AG10803 (cell line): ENCODE data around the gene IRF1.

ENCODE experiments used
- DNase-seq: peaks from one replicate; pipeline ENCODE4 v3.0.0; 2010; ENCODE audit warnings: low read depth
- H3K4me3 ChIP-seq: 2 replicates; pipeline ENCODE4 v1.5.1; 2011; ENCODE audit warnings: mild to moderate bottlenecking, low read length, control low read depth
- TF ChIP-seq, protein P1 (sequence below): conservative IDR thresholded peaks from 2 replicates; pipeline ENCODE4 v1.5.1; 2011; ENCODE audit warnings: mild to moderate bottlenecking, low read length, control low read depth, inconsistent platforms

The IRF1 gene

DNA sequence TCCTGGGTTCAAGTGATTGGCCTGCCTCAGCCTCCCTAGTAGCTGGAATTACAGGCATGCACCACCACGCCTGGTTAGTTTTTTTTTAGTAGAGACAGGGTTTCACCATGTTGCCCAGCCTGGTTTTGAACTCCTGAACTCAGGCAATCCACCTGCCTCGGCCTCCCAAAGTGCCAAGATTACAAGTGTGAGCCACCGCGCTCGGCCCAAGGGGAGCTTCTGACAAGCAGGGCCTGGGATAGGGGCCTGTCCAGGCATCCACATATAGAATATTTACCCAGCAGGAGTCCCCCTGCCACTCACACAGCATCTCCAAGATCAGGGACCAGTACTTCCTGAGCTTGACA, 10.1 kb downstream of the IRF1 start:
- no peak for DNase-seq
- TF ChIP-seq, protein P1, sequence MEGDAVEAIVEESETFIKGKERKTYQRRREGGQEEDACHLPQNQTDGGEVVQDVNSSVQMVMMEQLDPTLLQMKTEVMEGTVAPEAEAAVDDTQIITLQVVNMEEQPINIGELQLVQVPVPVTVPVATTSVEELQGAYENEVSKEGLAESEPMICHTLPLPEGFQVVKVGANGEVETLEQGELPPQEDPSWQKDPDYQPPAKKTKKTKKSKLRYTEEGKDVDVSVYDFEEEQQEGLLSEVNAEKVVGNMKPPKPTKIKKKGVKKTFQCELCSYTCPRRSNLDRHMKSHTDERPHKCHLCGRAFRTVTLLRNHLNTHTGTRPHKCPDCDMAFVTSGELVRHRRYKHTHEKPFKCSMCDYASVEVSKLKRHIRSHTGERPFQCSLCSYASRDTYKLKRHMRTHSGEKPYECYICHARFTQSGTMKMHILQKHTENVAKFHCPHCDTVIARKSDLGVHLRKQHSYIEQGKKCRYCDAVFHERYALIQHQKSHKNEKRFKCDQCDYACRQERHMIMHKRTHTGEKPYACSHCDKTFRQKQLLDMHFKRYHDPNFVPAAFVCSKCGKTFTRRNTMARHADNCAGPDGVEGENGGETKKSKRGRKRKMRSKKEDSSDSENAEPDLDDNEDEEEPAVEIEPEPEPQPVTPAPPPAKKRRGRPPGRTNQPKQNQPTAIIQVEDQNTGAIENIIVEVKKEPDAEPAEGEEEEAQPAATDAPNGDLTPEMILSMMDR = no peak
- H3K4me3 ChIP-seq = no peak overlapping the region

DNA sequence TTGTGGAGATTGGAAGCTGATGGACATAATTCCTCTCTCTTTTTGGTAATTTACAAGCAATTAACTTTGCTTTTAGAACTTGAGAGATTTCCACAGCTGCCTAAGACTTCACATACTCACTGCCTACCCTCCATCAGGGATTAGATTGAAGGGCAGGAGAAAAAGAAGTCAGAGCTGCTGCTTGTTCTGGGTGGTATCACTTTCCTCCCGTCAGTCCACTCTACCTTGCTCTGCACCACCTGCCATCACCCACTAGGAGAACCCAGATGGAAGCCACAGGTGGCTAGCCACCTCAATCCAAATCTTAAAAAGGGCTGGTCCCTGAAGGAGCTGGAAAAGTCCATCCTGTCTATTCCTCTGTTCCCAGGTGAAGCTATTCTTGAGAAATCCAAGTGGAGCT, 10.5 kb downstream of the IRF1 start:
- H3K4me3 ChIP-seq = no peak overlapping the region
- no peak for DNase-seq
- TF ChIP-seq, protein P1 = no peak

DNA sequence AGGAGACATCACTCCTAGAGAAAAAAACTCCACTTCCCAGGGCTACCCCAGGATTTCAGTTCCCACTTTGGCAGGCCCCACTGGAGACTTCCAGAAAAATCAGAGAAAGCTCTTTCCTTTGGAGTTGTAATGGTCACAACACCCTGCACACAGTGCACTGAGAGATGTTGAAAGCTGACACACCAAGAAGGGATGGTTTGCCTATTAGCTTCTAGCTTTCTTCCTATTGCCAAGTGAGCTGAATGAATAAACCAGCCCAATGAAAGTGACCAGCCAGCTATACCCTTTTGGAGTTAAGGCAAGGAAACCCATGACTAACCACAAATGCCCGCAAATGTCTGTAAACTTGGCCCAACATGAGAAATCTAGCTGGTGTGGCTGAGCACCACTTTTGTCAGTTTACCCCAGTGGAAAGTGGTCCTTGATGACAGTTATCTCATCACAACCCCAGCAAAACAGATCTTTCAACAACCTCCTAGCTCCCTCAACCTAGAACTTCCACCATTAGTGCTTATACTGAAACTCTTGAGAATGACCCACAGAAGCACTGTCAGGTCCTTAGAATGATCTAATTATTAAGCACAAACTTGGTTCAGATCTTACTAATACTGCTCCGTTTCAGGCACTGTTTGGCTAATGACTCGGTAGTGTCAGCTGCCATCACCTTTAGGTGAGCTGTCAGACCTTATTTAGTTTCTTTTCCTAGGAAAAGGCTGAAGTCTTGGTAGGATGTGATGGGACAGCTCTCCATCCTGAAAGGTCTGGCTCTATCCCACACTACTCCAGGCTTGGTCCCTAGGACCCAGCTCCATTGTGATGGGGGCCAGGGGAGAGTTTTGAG, 11.2 kb downstream of the IRF1 start:
- TF ChIP-seq, protein P1 = no peak
- DNase-seq = no peak
- H3K4me3 ChIP-seq = no peak overlapping the region

DNA sequence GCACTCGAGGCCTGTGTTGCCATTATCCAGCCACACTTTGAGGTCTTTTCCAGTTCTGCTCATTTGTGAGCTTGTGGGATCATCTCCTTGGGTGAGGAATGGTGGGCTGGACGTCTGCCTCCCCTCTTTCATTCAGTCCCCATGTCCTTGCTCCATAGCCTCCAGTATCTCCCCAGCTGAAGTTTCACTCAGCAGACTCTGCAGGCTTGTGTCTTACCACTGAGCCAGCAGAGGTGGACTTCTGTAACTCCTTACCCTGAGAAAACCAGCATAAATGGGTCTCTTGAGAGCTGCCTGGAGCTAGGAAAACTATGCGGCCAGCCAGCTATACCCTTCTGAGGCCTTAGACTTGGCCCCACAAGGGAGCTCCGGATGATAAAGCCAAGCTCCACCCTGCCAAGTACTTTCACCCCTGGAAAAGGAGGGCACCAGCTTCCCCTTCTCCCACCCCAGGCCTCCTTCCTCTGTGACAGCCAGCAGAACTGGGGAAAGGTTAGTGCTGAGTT, 12.2 kb downstream of the IRF1 start:
- TF ChIP-seq, protein P1 = no peak
- no peak for DNase-seq
- H3K4me3 ChIP-seq = no peak overlapping the region

DNA sequence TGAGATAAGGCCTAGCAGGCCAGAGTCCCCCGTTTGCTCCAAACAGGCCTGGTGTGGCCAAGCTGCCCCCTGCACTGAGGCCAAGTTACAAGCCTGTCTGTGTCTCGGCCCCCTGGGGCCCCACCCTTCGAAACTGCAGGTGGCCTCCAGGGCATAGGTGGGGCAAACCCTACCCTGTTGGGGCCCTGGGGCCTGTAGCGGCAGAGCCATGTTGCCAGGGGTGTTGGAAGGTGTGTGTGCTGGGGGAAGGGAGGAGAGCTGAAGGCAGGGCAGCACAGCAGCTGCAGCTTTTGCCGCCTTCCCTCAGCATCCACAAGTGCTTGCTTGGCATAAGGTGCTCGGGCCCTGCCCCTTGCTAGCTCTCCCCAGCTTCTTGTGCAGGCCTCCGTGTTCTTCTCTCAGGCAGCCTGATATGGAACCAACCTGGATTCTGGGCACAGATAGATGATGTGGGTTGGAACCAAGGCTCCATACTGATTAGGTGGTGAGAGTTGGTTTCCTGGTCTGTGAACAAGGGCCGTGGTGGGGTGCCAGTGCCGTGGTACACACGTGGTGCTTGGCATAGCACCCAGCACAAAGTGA, 12.7 kb downstream of the IRF1 start:
- no peak for DNase-seq
- no peak overlapping the region for H3K4me3 ChIP-seq
- TF ChIP-seq, protein P1 = no peak

DNA sequence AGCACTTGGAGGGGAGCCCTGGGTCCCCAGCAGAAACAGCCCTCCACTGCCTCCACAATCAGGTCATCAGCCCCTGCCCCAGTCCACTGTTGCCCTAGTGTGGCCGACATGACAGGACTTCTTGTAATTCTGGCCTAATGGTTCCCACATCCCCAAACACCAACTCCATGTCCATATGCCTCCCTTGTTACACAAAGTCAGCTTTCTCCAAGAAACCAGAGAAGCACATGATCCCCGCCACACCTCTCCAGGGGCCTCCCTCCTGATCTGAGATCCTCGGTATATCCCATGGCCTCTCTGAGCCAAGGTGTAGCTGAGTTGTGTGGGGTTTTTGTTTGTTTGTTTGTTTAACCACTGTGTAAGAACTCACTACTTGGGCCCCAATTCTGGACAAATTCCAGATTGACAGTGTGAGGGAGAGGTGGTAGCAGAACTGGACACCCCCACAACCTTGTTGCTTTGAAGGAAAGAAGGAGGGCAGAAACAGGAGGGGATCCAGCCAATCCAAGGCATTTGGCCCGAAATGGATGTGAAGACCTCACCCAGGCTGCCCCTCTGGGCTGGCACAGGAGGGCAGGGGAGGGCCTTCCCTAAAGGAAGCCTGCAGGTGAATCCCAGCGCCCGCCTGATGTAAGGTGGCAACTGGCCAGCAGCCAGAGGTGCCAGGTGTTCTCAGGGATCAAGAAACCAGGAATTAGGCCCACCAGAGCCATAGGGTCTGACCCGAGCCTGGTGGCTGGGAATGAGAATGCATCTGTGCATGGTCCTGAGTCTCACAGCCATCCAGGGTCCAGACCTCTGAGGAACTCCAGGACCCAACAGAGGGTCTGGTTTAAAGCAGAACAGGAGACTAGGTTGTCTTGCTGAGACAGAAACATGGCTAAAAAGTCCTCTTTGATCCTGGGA, 13.4 kb downstream of the IRF1 start:
- TF ChIP-seq, protein P1 = no peak
- no peak for DNase-seq
- no peak overlapping the region for H3K4me3 ChIP-seq
